ENCODE results near the gene CCDC88C. TPM values are rescaled to one million over a fixed set of nuclear protein-coding genes. Genes with fewer than 3 reads are reported as not detected.

The CCDC88C gene
- total RNA-seq, 2 experiments from 2014 or later = 73.7 to 82.8 TPM

DNA sequence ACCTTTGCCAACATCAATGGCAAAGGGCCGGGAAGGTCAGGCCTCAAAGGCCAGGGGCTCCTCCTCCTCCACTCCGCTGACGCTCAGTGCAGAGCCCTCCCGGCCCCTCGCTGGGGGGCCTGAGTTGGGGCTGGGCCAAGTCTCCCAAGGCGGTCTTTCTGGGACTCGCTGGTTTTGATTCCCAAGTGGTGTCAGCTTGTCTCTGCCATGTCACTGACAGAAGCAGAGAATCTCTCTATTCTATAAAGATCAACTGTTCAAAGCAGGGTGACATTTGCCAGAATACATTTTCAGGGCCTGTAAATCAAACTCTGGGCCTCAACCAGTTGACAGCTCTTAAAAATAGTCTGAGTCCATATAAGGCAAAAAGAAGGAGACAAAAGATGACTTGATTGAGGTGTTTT is 75.9 kb downstream of the CCDC88C start:
- intact Hi-C loops (cut with DNase I, micrococcal nuclease) = no loop called here
- Mint-ChIP-seq H3K27ac (no peak overlapping the region), H3K9me3 (ENCODE audit: low read depth) (no peaks in the 10 kb centered on the region), H3K27me3 (no peaks in the 10 kb centered on the region), H3K4me3 (no peak overlapping the region), H3K4me1 (peaks cover 17% of the 10 kb centered on the region), H3K36me3 (ENCODE audit: low read depth) (peaks cover 28% of the 10 kb centered on the region)
- CTCF ChIA-PET = interaction anchor here (0.6 to 2.7 kb wide), 5 partner anchors 16 to 134 kb away, joined by 3 to 10 read pairs (median 4); no protein-coding TSS in a partner anchor
- POLR2A ChIA-PET = interaction anchor here (0.6 kb wide), 2 partner anchors 9 to 74 kb away, joined by 3 read pairs; no protein-coding TSS in a partner anchor
- DNase-seq = no peak
- ATAC-seq = no peak

DNA sequence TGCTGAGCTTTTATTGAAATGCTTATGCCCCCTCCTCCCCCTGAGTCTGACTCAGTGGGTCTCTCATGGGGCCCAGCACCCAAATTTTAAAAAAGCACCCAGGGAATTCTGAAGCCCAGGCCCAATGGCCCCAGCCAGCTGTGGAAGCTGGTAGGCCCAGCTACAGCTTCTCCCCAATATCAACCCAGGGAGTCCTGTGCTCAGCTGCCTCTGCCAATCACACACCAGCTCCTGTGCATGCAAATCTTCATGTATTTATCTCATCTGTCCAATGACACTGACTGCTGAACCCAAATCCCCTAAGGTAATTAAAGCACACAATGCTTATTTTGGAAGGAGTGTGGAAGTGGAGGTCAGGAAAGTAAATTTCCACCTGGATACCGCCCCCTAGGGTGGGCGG is 76.3 kb downstream of the CCDC88C start:
- intact Hi-C loops (cut with DNase I, micrococcal nuclease) = no loop called here
- Mint-ChIP-seq H3K9me3 (ENCODE audit: low read depth) (no peaks in the 10 kb centered on the region), H3K4me1 (peaks cover 13% of the 10 kb centered on the region), H3K36me3 (ENCODE audit: low read depth) (peaks cover 30% of the 10 kb centered on the region), H3K4me3 (no peak overlapping the region), H3K27ac (no peak overlapping the region), H3K27me3 (no peaks in the 10 kb centered on the region)
- no peak for DNase-seq
- ChIA-PET CTCF (interaction anchor here (0.7 to 2.7 kb wide), 6 partner anchors 8 to 134 kb away, joined by 3 to 10 read pairs (median 4); no protein-coding TSS in a partner anchor), POLR2A (interaction anchor here (0.6 kb wide), 1 partner anchor 9 kb away, joined by 3 read pairs; no protein-coding TSS in a partner anchor)
- ATAC-seq = no peak

DNA sequence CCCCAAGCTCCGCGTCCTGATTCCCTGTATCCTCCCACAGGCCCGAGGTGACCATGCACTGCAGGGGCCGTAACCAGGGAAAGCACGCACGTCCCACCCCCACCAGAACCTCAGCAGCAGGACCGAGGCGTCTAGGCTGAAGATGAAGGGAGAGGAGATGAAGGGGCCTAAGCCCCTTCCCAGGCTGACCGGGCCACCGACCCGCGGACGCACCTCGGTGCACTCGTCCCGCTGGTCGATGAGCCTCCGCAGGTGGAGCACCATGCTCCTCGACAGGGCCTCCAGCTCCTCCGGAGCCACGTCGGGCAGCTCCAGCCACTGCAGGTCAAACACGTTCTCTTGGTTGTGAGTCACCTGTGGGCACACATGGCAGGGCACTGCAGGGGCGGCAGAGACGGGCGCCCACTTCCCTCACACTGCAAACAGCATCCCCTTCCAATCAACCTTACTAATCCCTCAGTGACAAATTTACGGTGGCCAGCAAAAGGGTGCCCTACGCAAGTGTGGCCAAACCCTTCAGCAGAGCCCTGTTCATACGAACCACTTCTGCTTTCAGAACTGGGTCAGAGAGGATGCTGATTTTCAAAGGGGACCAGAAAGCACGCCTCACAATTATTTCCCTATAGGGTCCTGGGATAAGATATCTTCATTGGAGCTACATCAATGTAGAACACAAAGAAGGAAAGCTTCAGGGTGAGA is 77.8 kb downstream of the CCDC88C start:
- POLR2A ChIA-PET = interaction anchor here (0.6 kb wide), 1 partner anchor 959 kb away, joined by 3 read pairs; no protein-coding TSS in a partner anchor
- H3K4me3 Mint-ChIP-seq = no peak overlapping the region
- H3K36me3 Mint-ChIP-seq (ENCODE audit: low read depth) = peaks cover 40% of the 10 kb centered on the region
- no peaks in the 10 kb centered on the region for H3K27me3 Mint-ChIP-seq
- CTCF ChIA-PET = interaction anchor here (0.6 to 2.7 kb wide), 8 partner anchors 9 to 1859 kb away, joined by 3 to 10 read pairs (median 3); no protein-coding TSS in a partner anchor
- H3K9me3 Mint-ChIP-seq (ENCODE audit: low read depth) = no peaks in the 10 kb centered on the region
- no peak for ATAC-seq
- H3K4me1 Mint-ChIP-seq = peaks cover 9% of the 10 kb centered on the region
- no peak for DNase-seq
- H3K27ac Mint-ChIP-seq = no peak overlapping the region
- intact Hi-C loops (cut with DNase I, micrococcal nuclease) = no loop called here

DNA sequence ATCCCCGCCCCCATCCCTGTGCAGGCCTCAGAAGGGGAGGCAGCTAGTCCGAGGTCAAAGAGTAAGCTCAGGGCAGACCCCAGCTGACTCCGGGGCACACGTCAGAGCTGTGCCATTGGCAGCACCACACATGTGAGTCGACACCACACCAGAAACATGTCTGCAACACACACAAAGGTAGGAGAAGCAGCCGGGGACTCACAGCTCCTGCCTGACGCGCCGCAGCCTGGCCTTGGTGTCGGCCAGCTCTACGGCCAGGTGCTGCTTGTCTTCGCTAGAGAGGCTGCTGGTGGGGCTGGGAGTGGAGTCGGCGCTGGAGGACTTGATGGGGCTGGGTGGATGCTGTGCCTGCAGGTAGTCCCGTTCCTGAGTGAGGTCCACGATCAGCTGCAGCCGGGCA is 78.5 kb downstream of the CCDC88C start:
- POLR2A ChIA-PET = no interaction called here
- no peaks in the 10 kb centered on the region for H3K9me3 Mint-ChIP-seq (ENCODE audit: low read depth)
- intact Hi-C loops (cut with DNase I, micrococcal nuclease) = no loop called here

DNA sequence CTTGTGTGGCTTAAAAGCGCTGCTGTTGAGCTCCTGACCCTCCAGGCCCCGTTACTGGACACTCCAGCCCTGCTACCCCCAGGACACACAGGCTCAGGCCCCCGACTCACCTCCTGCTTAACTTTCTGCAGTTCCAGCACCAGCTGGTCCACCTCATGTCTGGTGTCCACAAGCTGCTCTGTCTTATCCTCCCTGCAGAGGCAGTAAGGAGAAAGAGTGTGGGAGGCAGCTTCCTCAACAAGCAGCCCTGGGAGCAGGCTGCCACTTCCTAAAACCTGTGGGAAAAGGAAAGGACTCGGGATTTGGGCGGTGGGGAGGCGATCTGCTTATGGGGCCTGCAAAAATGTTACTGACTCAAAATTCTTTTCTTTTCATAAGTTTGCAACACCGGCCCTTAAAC is 79.2 kb downstream of the CCDC88C start:
- ChIA-PET POLR2A (no interaction called here), CTCF (interaction anchor here (0.7 to 1.3 kb wide), 4 partner anchors 15 to 81 kb away, joined by 3 to 5 read pairs (median 4); no protein-coding TSS in a partner anchor)
- H3K4me3 Mint-ChIP-seq = no peak overlapping the region
- H3K27ac Mint-ChIP-seq = no peak overlapping the region
- peaks cover 9% of the 10 kb centered on the region for H3K4me1 Mint-ChIP-seq
- ATAC-seq = no peak
- H3K27me3 Mint-ChIP-seq = no peaks in the 10 kb centered on the region
- no peaks in the 10 kb centered on the region for H3K9me3 Mint-ChIP-seq (ENCODE audit: low read depth)
- H3K36me3 Mint-ChIP-seq (ENCODE audit: low read depth) = peaks cover 41% of the 10 kb centered on the region
- intact Hi-C loops (cut with DNase I, micrococcal nuclease) = no loop called here
- no peak for DNase-seq

More for the DNA sequence above, 78.5 kb downstream of the CCDC88C start:
- DNase-seq (no peak), ATAC-seq (no peak)
- no peak overlapping the region for H3K4me3 Mint-ChIP-seq
- no peaks in the 10 kb centered on the region for H3K27me3 Mint-ChIP-seq
- peaks cover 38% of the 10 kb centered on the region for H3K36me3 Mint-ChIP-seq (ENCODE audit: low read depth)
- H3K4me1 Mint-ChIP-seq = peaks cover 6% of the 10 kb centered on the region
- CTCF ChIA-PET = interaction anchor here (0.6 to 2.0 kb wide), 5 partner anchors 10 to 637 kb away, joined by 3 to 5 read pairs (median 3); no protein-coding TSS in a partner anchor
- H3K27ac Mint-ChIP-seq = no peak overlapping the region

DNA sequence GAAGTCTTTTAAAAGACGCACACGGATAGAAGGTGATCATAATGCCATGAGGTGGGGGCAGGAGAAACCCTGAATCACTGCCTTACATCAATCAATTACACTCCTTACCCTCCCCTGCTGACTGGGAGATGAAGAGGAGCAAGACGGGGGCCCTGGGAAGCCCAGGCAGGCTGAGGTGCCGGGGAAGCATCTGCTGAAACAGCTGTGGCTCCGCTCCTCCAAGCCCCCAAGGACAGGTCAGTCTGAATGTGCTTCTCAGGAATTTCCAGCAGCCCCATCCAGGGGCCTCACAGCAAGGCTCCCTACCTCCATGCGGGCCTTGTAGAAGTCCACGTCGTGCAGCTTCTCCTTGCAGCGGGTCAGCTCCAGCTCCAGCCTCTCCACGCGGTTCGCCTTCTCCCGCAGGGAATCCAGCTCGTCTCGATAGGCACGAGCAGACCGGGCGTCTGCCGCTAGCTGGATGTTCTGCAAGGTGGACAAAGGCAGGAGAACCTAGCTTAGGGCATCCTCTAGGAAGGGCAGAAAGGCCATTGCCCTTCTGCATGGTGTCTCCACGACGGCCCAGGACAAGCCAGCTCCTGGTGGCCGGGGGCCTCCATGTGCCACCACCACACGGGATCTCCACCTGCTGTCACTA is 79.8 kb downstream of the CCDC88C start:
- Mint-ChIP-seq H3K4me1 (peaks cover 15% of the 10 kb centered on the region), H3K27me3 (no peaks in the 10 kb centered on the region), H3K4me3 (no peak overlapping the region), H3K36me3 (ENCODE audit: low read depth) (peaks cover 44% of the 10 kb centered on the region), H3K9me3 (ENCODE audit: low read depth) (no peaks in the 10 kb centered on the region), H3K27ac (no peak overlapping the region)
- DNase-seq (no peak), ATAC-seq (no peak)
- intact Hi-C loops (cut with DNase I, micrococcal nuclease) = no loop called here
- POLR2A ChIA-PET = no interaction called here
- CTCF ChIA-PET = interaction anchor here (1.1 to 2.3 kb wide), 4 partner anchors 15 to 89 kb away, joined by 4 to 8 read pairs (median 4); no protein-coding TSS in a partner anchor

DNA sequence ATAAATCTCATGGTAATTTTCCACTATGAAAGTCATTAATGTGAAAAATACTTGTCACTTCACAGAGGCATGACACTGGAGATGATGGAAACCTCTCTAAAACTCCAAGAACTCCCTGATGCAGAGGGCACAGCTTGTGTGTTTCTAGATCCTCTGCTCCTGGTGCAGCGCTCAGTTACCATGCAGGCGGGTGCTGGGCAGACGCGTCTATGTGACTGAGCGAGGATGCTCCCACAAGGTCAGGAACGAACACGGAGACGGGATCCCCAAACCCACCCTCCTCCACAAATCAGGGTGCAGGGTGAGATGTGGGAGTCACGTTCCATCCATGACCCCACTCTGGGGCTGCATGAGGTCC is 81.5 kb downstream of the CCDC88C start:
- peaks cover 32% of the 10 kb centered on the region for H3K4me1 Mint-ChIP-seq
- ChIA-PET CTCF (interaction anchor here (0.9 to 2.3 kb wide), 2 partner anchors 11 to 91 kb away, joined by 4 to 8 read pairs; no protein-coding TSS in a partner anchor), POLR2A (no interaction called here)
- no peaks in the 10 kb centered on the region for H3K27me3 Mint-ChIP-seq
- ATAC-seq (no peak), DNase-seq (no peak)
- intact Hi-C loops (cut with DNase I, micrococcal nuclease) = no loop called here
- peaks cover 44% of the 10 kb centered on the region for H3K36me3 Mint-ChIP-seq (ENCODE audit: low read depth)
- no peak overlapping the region for H3K27ac Mint-ChIP-seq
- no peaks in the 10 kb centered on the region for H3K9me3 Mint-ChIP-seq (ENCODE audit: low read depth)
- no peak overlapping the region for H3K4me3 Mint-ChIP-seq

DNA sequence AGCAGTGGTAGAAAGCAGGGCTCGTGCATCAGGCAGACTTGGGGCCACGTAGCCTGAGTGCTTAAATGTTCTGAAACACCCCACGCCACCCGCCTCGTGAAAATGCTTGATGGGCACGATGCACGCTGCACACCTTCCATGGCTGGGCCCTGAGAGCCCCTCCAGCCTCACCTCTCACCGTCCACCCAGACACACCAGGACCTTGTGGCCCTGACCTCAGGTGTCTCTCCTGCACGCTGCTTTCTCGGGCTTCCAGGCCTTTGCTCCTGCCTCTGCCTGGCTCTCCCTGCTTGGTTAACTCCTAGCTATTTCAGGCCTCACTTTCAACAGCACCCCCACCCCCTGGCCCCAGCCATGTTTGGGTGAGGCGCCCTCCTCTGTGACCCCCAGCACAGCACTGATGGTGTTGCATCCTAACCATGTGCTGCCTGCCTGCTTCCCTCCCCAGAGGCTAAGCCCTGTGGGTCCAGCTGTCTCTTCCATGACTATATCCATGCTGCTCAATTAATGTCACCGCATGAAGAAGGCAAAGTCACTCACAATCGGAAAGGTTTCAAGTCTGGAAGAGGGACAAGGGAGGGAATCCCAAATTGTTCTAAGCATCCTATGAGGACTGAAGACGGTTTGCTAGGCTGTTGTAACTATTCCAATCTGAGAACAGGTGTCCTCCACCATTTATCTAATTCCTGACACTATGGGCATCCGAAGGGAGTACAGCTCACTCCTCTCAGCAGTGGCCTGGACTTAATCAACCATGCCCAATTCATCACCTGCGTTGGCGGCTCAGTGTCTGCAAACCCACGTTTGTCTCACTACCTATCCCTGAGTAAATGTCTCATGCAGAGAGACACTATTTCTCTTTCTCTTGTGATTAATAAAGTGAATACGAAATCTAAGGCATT is 82.2 kb downstream of the CCDC88C start:
- Mint-ChIP-seq H3K9me3 (ENCODE audit: low read depth) (no peaks in the 10 kb centered on the region), H3K36me3 (ENCODE audit: low read depth) (peaks cover 46% of the 10 kb centered on the region), H3K27me3 (no peaks in the 10 kb centered on the region), H3K27ac (no peak overlapping the region), H3K4me1 (peaks cover 38% of the 10 kb centered on the region), H3K4me3 (no peak overlapping the region)
- ATAC-seq (no peak), DNase-seq (no peak)
- intact Hi-C loops (cut with DNase I, micrococcal nuclease) = no loop called here
- CTCF ChIA-PET = interaction anchor here (0.9 to 2.3 kb wide), 2 partner anchors 11 to 92 kb away, joined by 4 to 8 read pairs; no protein-coding TSS in a partner anchor
- POLR2A ChIA-PET = no interaction called here

DNA sequence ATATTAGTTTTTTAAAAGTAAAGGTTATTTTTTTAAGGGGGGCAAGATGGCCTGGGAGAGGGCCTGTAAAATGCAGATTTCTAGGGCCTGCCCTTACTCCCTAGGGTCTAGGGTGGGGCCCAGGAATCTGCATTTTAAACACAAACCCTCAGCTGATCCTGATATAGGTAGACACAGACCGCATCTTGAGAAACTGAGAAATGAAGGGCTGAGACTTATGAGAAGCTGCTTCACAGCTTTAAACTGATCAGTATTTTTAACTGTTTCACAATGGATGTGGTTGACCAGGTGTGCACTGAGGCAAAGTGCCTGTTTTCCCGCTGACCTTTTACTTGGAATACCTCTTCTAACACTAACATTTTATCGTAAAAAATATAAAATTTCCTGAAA is 84.0 kb downstream of the CCDC88C start:
- Mint-ChIP-seq H3K4me3 (no peak overlapping the region), H3K36me3 (ENCODE audit: low read depth) (peaks cover 40% of the 10 kb centered on the region), H3K27ac (no peak overlapping the region), H3K4me1 (peaks cover 49% of the 10 kb centered on the region), H3K9me3 (ENCODE audit: low read depth) (no peaks in the 10 kb centered on the region), H3K27me3 (no peaks in the 10 kb centered on the region)
- CTCF ChIA-PET = interaction anchor here (0.6 to 0.8 kb wide), 3 partner anchors 9 to 149 kb away, joined by 3 to 6 read pairs (median 3); no protein-coding TSS in a partner anchor
- POLR2A ChIA-PET = no interaction called here
- no peak for ATAC-seq
- intact Hi-C loops (cut with DNase I, micrococcal nuclease) = no loop called here
- DNase-seq = no peak

DNA sequence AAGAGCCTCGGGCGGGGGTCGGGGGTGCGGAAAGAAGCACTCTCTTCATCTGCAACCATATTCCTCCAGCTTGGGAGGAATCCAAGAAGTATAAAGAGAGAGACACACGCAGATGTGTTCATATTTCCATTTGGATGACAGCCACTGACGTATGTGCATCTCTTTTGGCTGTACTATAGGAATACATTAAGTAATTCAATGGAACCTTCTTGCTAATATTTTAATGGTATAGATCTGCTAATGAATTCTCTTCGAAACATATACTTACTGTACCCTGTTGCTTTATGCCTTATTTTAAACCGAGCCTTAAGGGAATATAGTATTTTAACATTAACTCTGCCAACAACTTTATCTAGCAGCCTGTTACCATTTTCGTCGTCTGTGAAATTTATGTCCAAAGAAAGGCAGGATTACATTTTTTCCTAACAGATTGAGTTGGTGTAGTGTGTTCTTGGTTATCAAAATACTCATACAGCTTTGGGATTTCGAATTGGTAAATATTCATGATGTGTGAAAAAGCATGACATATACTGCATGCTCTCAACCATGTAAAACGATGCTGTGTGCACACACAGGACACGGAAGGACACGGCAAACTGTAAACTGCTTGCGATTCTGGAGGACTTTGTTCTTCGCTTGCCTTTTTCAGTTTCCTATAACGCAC is 84.5 kb downstream of the CCDC88C start:
- intact Hi-C loops (cut with DNase I, micrococcal nuclease) = no loop called here
- ATAC-seq = no peak
- Mint-ChIP-seq H3K27ac (no peak overlapping the region), H3K4me1 (peaks cover 54% of the 10 kb centered on the region), H3K36me3 (ENCODE audit: low read depth) (peaks cover 36% of the 10 kb centered on the region), H3K27me3 (no peaks in the 10 kb centered on the region), H3K4me3 (no peak overlapping the region), H3K9me3 (ENCODE audit: low read depth) (no peaks in the 10 kb centered on the region)
- no peak for DNase-seq
- POLR2A ChIA-PET = no interaction called here
- CTCF ChIA-PET = interaction anchor here (0.6 to 0.8 kb wide), 3 partner anchors 10 to 148 kb away, joined by 3 to 6 read pairs (median 3); no protein-coding TSS in a partner anchor

All from activated CD4-positive, alpha-beta T cell treated with anti-CD3 and anti-CD28 coated beads for 36 hours (primary cell).